Measurements from ENCODE around the gene GNL3.

The GNL3 gene

DNA sequence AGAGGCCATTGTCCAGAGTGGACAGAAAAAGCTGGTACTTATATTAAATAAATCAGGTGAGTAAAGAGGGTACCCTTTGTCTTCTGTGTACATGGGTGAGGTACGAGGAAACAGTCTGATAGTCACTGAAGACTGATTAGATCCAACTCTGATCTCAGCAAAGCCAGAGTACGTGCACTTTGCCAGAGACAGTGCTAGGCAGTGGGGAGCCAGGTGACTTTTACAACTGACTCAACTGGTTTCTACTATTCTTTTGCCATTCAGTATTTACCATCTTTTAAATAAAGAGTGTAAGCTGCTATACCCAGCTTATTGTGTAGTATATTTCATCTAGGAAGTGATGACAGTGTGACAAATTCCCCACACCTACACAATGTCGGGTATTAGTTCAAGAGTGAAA, 3.3 kb downstream of the GNL3 start:
- DNase-seq: no peak

DNA sequence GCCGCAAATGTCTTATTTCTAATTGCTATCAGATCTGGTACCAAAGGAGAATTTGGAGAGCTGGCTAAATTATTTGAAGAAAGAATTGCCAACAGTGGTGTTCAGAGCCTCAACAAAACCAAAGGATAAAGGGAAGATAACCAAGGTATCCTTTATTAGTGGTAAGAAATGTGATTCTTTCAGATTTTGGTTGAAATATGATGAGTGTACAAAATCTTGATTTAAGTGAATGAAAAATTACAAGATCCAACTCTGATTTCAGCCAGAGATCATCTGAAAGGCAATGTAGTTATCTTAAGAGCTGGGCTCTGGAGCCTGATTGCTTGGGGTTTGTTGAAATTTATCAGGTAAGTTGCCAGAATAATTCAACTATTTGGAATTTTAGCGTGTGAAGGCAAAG, 4.7 kb downstream of the GNL3 start:
- DNase-seq: no peak

DNA sequence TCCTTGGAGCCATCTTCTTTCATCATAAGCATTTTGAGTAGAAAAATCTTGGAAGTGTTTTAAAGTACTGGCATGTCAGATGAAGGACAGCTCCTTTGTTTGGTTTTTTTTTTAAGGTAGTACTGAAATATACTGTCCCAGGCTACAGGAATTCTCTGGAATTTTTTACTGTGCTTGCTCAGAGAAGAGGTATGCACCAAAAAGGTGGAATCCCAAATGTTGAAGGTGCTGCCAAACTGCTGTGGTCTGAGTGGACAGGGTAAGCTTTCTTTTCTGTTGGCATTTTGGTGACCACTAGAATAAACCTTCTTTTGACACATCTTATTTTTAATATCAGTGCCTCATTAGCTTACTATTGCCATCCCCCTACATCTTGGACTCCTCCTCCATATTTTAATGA, 7.2 kb downstream of the GNL3 start:
- DNase-seq: no peak

DNA sequence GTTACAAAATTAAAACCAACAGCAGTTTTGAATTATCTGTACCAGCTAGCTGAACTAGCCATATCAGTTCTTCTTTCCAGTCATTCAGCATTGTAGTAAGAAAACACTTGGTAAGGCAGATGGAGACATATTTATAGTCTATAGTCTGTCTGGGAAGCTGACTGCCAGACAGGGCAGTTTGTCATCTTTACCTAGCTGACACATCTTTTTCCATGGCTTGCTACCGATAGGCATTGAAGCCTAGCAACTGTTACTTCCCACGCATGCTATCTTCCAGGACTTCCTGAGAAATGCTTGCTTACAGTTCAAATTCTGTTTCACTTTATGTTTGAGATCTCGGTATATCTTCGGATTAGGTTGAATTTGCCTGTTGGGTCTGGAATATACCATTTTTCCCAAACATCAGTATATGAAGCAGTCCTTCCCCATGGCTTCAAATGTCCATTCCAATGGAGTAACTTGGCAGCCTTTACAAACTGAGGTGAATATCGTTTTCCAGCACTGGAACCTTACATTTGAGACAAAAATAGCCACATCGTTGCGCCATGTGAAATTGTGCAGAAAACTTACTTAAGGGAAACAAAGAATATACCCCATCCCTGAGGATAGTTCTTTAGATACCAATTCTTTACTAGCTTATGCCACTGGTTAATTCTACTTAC, 8.8 kb downstream of the GNL3 start:
- no peak for DNase-seq

DNA sequence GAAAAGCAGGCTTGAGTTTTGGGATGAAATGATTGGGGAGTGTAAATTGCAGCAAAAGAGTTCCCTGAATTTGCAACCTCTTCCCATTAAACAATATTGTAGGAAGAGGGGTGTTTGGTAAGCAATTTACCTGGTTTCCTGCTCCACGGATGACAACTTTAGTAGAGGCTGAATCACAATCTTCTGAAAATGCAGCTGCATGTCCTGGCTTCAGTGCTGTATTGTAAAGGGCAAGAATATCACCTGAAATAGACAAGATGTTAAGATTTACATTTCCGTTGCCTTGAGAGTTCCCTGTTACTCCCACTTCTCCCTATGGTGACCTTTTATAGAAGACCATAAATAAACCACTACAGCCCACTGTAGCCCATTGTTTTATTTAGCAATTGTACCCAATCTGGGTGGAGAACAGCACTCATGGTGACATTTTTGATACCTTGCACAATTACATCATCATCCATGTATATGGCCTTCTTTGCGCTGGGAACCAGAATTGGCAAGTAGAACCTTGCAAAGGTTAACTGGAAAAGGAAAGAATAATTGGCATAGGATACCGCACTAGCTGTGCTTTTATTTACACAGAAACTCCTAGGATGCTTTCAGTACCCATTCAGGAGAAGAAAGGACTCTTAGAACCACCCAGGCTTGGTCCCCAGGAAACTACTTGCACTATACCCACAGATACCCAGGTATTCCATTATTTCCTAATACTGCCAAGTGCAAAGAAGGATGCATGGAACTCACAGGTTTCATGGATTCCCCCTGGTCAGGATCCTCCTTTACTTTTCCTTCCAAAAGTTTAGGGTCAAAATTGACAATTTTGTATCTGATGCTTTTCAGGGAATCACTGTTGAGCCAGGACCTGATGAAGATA, 10.2 kb downstream of the GNL3 start:
- DNase-seq: no peak

DNA sequence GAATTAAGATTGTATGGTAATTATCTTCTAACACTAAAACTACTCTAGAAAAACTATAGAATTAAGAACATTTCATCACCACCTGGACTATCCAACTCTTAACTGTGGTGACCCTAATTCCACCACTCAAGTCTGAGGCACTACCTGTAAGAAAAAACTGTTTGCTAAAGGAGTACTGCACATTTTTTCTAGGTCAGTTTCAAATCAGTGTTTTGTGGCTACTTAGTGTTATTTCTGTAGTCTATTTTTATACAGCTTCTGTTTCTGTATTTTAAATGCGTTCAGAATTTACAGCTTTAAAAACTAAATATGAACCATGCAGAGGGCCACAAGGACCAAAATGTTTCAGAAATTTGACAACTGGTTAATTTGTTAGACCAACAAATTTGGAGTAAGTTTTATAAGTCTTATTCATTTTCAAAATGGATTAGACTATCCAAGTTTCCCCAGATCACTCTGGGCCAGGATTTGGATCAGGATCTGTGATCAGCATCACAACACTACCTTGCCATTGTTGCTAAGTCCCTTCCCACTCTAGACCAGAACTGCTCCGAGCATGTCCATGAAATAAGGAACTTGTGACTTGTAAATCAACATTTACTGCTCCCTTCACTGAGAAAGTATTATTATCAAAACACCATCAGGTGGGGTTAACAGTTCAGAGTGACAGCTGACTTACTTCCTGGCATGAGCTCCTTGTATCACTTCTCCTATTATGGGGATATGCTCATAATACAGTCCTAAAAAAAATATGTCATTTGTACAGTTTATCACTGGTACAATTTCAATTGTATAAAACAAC, 11.2 kb downstream of the GNL3 start:
- no peak for DNase-seq

DNA sequence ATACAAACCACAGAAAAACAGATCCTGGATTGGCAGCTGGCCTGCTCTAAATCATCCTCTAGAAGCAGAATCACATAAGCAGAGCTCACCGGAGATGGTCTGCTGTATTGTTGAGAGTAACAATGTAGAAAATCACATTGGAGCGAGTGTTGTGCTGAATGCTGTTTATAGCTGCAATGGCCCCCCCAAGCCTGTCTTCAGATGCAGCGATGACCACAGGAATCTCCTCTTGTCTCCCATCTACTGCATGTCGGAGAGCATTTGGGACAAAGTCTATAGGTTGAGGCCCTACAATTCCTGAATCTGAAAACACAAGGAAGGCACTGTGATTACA, 11.8 kb downstream of the GNL3 start:
- no peak for DNase-seq

DNA sequence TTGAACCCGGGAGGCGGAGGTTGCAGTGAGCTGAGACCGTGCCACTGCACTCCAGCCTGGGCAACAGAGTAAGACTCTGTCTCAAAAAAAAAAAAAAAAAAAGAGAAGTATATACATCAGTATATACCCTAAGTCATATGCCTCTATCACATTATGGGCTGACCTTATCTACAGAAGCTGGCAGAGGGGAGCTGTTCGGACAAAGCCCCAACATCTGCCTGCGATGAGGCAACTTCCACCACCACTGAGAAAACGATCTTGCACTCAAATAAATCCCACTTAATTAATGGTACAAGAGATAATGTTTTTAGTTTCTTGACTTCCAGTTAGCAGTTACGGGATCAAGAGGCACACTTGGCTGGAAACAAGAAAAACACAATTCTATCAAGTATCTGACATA, 17.5 kb downstream of the GNL3 start:
- no peak for DNase-seq

DNA sequence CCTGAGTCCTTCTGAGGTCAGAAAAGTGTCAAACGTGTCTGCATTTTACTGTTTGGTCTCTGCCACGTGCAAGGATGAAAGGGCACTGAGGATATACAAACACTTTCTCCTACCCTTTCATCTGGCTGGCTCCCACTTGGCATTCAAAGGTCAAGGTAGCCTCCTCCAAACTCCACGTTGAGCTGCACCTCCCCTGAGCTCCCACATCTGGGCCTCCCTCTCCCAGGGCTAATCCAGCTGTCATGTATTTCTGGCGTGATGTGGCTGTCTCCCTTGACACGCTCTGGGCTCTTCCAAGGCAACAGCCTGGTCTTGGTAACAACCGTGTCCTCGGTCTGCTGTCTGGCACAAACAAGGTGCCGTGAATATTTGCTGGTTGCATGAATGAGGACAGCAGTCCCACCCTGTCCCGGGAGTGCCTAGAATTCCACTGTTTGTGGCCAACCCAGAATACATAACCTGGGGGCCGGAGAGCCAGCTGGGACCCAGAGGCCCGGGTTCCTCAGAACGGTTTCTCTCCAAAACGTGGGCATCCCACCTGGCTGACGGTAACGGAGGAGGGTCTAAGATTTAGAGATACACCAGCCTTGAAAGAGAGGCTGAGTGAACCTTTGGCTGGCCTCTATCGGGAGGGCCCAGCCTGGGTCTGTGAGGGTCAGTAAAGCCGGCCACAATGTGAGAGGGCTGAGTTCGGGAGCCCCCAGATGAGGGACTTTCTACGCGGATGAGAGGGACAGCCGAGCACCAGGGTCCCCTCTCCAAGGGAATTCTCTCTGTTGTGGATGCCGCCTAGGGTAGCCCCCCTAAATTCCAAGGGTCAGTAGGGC, 19.0 kb downstream of the GNL3 start:
- DNase-seq: no peak

DNA sequence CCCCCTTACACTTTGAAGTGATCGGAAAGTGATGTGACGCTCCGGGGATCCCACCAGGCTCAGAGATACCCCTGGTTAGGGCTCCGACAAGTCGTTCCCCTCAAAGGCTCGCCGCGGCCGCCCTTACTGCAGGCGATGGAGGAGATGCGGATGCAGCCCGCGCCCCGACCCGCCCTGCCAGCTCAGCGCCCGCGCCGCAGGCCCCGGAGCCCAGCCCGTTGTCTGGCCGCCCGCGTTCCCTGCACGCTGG, 19.5 kb downstream of the GNL3 start:
- no peak for DNase-seq

DNA sequence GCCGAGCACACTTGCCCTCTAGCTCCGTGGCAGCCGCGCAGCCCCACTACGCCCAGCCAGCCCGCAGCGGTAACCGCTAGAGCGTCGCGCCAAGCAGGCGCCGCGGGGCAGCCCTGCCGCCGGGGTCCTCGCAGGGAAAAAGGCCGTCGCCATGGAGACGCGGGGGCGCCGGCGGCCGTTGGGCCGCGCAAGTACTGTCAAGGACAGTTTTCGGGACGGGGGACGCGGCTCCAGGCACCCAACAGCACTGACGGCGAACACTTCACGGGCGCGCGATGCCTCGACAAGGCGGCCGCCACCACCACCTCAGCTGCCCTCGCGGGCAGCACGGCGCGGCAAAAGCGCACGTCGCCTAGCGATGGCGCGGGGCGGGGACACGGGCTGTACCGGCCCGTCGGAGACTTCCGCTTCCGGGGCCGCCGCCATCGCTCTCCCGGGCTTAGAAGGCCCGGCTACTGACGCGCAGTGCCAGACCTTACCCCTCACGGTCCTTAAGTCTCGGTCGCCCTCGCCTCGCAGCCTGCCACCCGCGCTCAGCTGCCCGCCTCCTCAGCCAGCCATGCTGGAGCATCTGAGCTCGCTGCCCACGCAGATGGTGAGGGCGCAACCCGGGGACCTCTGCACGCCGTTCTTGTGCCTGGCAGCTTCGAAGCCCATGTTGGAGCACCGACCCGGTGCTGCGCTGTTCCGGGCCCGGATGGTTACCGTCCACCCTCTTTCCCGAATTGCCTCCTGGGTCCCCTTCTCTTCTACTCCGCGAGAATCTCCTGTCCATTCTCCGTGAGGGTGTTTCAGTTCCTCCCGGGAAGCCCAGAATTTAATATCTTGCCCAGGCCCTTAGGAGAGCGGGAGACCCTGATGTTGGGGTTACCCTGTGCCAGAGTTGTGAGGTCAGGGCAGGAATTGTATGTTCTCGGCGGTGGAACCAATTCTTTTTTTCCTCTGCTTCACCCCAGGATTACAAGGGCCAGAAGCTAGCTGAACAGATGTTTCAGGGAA, 20.2 kb downstream of the GNL3 start, which contains the start of the genes GLT8D1 and SPCS1:
TSS of gene GLT8D1 (minus strand) at position 104 of the 999 bp plus-strand sequence. CDS start 5,331 bp downstream, outside the sequence.
TSS of gene SPCS1 (plus strand) at position 419 of the 999 bp plus-strand sequence. CDS start at position 560, 141 bp downstream.
- peak; percentile 32 for DNase-seq

DNA sequence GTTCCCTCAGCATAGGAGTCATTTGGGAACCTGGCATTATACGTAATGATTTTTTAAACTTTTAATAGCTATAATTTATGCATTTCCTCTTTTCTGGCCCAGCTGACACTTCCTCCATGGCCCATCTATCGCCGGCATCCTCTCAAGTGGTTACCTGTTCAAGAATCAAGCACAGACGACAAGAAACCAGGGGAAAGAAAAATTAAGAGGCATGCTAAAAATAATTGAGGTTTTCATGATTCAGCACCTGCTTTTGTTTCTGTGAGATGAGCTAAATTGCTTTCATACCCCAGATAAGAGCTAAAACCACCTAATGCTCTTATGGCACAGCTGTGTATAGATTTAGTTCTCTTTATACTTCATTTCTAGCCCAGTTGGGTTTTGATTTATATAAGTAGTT, 21.8 kb downstream of the GNL3 start:
- DNase-seq: no peak

DNA sequence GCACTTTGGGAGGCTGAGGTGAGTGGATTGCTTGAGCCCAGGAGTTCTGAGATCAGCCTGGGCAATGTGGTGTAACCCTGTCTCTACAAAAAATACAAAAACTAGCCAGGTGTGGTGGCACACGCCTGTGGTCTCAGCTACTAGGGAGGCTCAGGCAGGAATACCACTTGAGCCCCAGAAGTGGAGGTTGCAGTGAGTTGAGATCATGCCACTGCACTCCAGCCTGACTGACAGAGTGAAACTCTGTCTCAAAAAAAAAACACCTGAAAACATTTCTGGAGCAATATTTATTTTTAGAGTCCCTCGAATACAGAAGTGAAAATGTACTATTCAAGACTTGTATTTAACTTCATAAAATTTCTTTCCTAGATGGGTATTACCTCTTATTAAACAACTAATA, 24.7 kb downstream of the GNL3 start:
- no peak for DNase-seq

DNA sequence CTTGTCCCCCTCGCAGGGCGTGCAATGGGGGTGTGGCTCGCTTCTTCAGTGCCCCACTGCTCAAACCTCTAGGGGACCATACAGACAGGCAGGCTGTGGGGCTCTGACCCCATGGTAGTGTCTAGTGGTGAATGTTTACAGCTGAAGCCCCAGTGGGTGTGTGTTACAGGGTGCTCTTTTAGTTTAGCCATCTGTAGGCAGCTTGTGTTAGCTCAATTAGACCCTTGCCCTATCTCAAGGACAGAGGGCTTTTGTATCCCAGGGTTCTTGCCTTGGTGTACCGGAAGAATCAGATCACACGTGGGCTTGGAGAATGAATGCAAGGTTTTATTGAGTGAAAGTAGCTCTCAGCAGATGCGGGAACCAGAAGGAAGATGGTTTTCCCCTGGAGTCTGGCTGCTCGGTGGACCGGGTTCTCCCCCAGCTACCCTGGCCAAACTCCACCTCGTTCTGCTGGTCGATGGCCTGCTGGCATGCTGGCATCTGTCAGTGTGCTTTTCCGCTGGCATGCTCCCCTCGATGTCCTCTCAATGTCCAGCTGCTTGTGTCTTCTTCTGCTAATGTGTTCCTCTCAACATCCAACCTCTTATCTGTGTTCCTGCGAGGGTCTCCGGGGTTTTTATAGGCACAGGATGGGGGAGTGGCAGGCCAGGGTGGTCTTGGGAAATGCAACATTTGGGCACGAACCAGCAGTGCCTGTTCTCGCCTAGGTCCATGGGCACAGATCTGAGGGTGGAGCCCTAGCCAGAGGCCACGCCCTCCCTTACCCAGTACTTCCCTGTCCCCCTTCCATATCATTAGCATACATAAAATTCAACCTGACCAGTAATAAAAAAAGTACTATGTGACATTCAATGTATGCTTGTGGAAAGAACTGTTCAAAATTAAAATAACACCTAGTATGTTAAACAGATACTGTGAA, 26.7 kb downstream of the GNL3 start:
- DNase-seq: no peak

DNA sequence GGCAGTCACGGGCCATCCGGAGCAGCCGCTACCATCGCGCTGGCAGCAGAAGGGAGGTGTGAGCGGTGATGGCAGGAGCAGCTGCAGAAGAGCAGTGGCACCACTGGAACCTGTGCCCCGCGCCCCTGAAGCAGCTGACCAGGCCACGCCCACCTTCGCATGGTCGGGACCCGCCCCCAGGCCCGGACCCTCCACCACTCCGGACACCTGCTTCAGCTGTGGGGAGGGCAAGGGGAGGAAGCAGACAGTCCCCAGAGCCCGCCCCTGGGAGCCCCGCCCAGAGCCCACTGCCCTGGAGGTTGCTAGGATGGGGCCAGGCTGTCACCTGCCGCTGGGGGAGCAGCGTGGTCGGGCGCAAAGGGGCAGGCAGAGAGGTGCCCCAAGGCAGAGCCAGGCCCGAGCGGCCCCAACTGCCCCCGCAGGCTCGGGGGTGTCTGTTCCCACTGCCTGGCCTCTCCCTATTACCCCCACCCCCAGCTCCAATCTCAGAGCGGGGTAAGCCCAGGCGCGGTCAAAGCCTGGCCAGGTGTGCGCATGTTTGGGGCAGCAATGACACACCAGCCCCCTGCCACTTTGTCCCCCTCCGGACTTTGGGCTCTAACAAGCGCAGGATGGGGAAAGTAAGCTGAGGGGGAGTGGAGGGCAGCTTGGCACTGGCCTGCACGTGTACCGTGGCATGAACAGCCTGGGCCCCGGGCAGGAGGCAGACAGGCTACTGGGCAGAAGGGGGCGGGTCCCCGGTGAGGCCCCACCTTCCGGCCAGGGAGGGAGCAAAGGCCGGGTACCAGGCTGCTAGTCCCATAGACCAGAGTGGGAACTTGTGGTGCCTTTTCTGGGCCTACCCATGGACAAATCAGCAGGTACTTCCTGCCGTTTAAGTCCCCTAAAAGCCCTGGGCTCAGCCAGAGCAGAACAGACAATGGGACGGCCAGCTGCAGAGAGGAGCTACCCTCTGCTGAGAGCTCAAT, 28.8 kb downstream of the GNL3 start:
- DNase-seq: no peak

DNA sequence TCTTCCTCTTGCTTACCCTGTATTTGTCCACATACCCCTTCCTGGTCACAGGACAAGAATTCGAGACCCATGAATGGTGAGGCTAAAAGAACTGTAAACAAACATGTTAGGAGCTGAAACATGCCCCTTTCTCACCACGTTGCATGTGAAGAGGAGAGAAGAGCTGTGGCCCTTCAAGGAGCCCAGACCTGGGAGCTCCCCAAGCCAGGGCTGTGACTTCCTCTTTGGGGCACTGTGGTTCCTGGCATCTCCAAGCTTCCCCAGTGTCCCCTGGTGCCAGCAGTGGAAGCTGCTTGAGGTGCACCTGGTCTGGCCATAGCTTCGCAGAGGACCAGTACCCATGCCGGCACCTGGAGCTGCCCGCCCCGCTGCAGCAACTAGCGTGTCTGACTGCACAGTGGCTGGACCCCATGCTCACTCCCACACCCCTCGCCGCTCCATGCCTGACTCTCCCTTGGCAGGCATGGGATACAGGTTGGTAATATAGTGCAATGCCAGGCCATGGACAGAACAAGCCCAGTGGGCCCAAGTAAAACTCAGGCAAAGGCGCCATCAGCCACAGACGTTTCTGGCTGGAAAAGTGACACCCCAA, 30.0 kb downstream of the GNL3 start:
- no peak for DNase-seq

DNA sequence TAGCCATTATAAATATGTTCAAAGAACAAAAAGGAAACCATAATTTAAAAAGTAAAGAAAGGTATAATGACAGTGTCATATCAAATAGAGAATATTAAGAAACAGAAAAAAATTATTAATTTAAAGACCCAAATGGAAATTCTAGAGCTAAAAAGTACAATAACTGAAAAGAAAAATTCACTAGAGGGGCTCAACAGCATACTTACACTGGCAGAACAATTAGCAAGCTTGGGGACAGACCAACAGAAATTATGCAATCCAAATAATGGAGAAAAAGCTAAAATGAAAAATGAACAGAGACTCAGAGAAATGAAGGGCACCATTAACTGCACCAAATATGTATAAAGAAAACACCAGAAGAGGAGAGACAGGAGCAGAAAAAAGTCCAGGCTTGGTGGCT, 33.8 kb downstream of the GNL3 start:
- no peak for DNase-seq

DNA sequence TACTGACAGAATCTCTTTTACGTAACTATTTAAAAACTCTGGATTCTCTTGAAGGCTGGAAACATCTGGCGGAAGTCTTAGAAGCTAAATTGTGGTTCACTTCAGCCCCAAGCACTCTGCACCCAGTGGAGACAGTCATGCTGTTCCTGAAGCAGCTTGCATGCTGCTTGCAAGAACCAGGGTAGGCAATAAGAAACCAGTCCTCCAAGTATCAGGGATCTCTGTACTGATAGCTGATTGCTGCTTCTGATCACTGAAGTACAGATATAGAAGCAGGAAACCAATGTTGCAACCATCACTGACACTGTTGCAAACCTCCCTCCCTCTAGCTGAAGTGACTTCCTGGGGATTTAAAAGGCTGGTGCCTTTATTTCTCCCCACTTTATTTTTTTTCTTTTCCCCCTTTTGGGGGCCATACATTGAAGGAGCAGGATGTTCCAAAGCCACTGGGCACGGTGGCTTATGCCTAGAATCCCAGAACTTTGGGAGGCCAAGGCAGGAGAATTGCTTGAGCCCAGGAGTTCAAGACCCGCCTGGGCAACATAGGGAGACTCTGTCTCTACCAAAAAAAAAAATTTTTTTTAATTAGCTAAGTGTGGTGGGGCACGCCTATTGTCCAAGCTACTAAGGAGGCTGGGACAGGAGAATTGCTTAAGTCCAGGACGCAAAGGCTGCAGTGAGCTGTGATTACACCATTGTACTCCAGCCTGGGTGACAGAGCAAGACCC, 35.3 kb downstream of the GNL3 start:
- DNase-seq: no peak
